Measurements from ENCODE around the gene TWF2. TPM values are rescaled to one million over a fixed set of nuclear protein-coding genes. Genes with fewer than 3 reads are reported as not detected.

Gene TWF2
- total RNA-seq, 1 donor from 2014 or later: 50.4 TPM

DNA sequence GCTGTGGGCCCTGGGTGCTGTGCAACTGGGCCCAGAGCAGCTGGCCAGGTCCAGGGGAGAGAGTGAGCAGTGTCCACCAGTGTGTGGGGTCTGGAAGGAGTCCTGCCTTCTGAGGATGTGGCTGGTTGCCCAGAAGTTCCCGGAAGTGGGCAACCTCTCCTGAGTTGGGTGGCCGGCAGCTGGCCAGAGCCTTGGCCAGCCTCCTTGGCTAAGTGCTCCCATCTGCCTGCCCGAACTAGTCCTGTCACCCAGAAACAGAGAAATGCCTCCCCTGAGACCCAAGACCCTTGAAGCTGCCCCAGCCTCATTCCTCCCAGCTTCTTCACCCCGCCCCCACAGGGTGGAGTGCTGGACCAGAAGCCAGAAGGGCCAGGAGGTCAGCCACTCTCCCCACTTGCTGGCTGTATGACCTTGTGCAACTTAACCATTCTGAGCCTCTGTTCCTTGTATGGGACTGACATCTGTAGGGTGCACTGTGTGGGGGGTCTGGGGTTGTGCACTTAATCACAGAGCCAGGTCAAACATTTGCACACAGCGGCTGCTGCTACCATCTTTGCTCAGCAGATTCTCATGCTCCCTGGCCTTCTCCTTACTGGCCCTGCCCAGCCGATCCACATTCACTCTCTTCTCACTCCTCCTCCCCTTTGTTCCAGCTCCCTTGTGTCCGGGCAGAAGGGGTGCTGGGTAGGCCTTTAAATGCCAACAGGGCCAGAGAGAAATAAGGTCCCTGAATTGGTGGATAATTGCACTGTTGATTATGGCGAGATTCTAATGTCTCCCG lies 48.5 kb downstream of the TWF2 start:
- ATAC-seq (peak; percentile 38), DNase-seq (no peak)
- H3K36me3 ChIP-seq: no peaks in the 10 kb centered on the region
- TF ChIP-seq, protein P1, sequence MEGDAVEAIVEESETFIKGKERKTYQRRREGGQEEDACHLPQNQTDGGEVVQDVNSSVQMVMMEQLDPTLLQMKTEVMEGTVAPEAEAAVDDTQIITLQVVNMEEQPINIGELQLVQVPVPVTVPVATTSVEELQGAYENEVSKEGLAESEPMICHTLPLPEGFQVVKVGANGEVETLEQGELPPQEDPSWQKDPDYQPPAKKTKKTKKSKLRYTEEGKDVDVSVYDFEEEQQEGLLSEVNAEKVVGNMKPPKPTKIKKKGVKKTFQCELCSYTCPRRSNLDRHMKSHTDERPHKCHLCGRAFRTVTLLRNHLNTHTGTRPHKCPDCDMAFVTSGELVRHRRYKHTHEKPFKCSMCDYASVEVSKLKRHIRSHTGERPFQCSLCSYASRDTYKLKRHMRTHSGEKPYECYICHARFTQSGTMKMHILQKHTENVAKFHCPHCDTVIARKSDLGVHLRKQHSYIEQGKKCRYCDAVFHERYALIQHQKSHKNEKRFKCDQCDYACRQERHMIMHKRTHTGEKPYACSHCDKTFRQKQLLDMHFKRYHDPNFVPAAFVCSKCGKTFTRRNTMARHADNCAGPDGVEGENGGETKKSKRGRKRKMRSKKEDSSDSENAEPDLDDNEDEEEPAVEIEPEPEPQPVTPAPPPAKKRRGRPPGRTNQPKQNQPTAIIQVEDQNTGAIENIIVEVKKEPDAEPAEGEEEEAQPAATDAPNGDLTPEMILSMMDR (IDR thresholded peaks at IDR 0.05): no peak
- intact Hi-C loops (cut with DNase I): no loop called here
- peak overlapping the region; percentile 65 for H3K27ac ChIP-seq
- H3K4me1 ChIP-seq: peaks cover 36% of the 10 kb centered on the region
- no peaks in the 10 kb centered on the region for H3K27me3 ChIP-seq
- H3K4me3 ChIP-seq: no peak overlapping the region
- H3K9me3 ChIP-seq: no peaks in the 10 kb centered on the region

DNA sequence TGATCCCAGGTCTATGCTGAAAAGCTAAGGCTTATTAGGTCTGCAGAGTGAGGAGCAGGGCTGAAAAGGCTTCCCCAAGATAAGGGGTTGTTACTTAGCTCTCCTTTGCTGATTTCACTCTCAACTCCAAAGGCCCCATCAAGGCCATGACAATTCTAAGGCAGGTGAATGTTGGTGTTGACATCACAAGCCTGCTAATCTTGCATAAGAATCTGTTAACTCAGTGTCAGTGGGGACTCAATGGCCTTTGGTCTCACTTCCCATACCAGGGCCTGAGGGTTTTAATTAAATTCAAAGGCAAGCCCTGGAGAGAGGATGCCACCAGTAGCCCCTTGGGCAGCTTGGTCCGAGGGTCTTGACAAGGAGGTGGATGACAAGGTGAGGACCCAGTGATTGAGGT lies 50.4 kb downstream of the TWF2 start:
- no peaks in the 10 kb centered on the region for H3K36me3 ChIP-seq
- H3K4me3 ChIP-seq: no peak overlapping the region
- ATAC-seq (no peak), DNase-seq (no peak)
- intact Hi-C loops (cut with DNase I): no loop called here
- no peak overlapping the region for H3K27ac ChIP-seq
- peaks cover 22% of the 10 kb centered on the region for H3K4me1 ChIP-seq
- no peaks in the 10 kb centered on the region for H3K27me3 ChIP-seq
- H3K9me3 ChIP-seq: no peaks in the 10 kb centered on the region
- TF ChIP-seq, protein P1 (IDR thresholded peaks at IDR 0.05): no peak

DNA sequence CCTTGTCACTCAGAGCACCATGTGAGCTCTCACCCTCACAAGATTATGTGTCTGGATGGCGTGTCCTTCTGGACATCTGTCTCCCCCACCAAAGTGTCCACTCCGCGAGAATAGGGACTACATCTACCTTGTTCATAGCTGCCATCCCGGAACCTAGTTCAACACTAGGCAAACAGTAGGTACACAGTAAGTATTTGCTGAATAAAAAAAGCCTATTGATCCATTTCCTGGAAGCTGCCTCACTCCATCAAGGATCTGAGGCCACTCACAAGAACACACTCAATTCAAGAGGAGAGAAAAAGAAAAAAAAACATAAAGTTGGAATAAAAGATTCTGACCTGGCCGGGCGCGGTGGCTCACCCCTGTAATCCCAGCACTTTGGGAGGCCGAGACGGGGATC lies 52.2 kb downstream of the TWF2 start:
- Histone ChIP-seq H3K4me1 (peaks cover 22% of the 10 kb centered on the region), H3K9me3 (no peaks in the 10 kb centered on the region), H3K4me3 (no peak overlapping the region), H3K27ac (no peak overlapping the region), H3K27me3 (no peaks in the 10 kb centered on the region), H3K36me3 (no peaks in the 10 kb centered on the region)
- TF ChIP-seq, protein P1 (IDR thresholded peaks at IDR 0.05): no peak
- no peak for ATAC-seq
- intact Hi-C loops (cut with DNase I): no loop called here
- DNase-seq: peak; percentile 15

DNA sequence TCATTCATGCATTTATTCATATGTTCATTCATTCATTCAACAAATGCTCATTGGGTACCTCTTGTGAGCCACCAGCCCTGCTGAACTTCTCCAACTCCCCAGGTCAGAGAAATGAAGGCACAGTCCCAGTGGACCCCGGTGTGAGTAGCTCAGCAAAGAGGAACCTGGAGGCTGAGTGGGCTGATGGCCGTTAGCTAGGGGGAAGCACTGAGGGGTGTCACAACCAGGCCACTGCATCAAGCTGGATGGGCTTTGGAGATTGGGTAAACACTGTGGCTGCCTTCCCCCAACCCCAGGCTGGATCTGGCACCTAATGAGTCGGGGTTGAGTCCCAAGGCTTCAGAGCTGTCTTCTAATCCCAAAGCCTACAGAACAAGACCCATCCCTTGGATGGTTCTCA lies 53.1 kb downstream of the TWF2 start:
- intact Hi-C loops (cut with DNase I): no loop called here
- Histone ChIP-seq H3K27me3 (no peaks in the 10 kb centered on the region), H3K4me3 (no peak overlapping the region), H3K4me1 (peaks cover 15% of the 10 kb centered on the region), H3K9me3 (no peaks in the 10 kb centered on the region), H3K27ac (no peak overlapping the region), H3K36me3 (no peaks in the 10 kb centered on the region)
- TF ChIP-seq, protein P1 (IDR thresholded peaks at IDR 0.05): no peak
- no peak for DNase-seq
- peak; percentile 66 for ATAC-seq

DNA sequence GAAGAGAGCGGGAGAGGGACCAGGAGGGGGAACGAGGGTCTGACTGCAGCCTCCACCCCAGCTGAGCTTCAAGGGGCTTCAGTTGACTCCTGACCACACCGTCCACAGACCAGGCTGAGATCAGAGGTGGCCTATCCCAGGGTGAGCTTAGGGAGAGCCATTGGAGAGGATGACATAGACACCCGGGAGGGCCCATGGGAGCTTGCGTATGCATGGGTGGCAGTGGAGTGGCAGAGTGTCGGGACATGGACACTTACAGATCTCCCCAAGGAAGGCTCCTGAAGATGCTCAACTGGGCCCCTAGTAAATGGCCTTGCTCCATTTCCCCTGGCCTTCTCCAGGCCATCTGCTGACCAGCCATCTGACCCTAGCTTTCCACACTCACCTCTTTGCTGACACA lies 53.6 kb downstream of the TWF2 start:
- no peak for DNase-seq
- H3K4me3 ChIP-seq: no peak overlapping the region
- no peaks in the 10 kb centered on the region for H3K36me3 ChIP-seq
- no peaks in the 10 kb centered on the region for H3K9me3 ChIP-seq
- no peak overlapping the region for H3K27ac ChIP-seq
- intact Hi-C loops (cut with DNase I): no loop called here
- peaks cover 10% of the 10 kb centered on the region for H3K4me1 ChIP-seq
- no peaks in the 10 kb centered on the region for H3K27me3 ChIP-seq
- no peak for ATAC-seq
- TF ChIP-seq, protein P1 (IDR thresholded peaks at IDR 0.05): no peak
